ENCODE measurements around the gene EIF4G3.
"Not testable (repeated sequence)": the region's sequence is repeated elsewhere in the genome, so short reads cannot be mapped to it uniquely, and the experiment has no call there.

Gene EIF4G3

GRCh38 chr1:21065851-21066250 is 110.8 kb downstream of the EIF4G3 start:
- no peak for DNase-seq

- no peak for DNase-seq
Measured at GRCh38 chr1:21064057-21064456, 112.6 kb downstream of the EIF4G3 start.

- DNase-seq, result no peak
Measured at GRCh38 chr1:21060523-21060922, 116.2 kb downstream of the EIF4G3 start.

GRCh38 chr1:21059021-21059420 is 117.7 kb downstream of the EIF4G3 start:
- no peak for DNase-seq

- DNase-seq, result no peak
Measured at GRCh38 chr1:21058035-21058793, 118.5 kb downstream of the EIF4G3 start.

- DNase-seq, result not testable (repeated sequence)
Measured at GRCh38 chr1:21053189-21053928, 123.3 kb downstream of the EIF4G3 start.

GRCh38 chr1:21052034-21052433 is 124.7 kb downstream of the EIF4G3 start:
- DNase-seq, result no peak

- no peak for DNase-seq
Measured at GRCh38 chr1:21051177-21051825, 125.4 kb downstream of the EIF4G3 start.

- no peak for DNase-seq
Measured at GRCh38 chr1:21050031-21050430, 126.7 kb downstream of the EIF4G3 start.

- DNase-seq, result no peak
Measured at GRCh38 chr1:21048462-21048861, 128.2 kb downstream of the EIF4G3 start.

- DNase-seq, result no peak
Measured at GRCh38 chr1:21046132-21046531, 130.6 kb downstream of the EIF4G3 start.

GRCh38 chr1:21045351-21045750 is 131.3 kb downstream of the EIF4G3 start:
- no peak for DNase-seq

GRCh38 chr1:21042929-21043605 is 133.6 kb downstream of the EIF4G3 start:
- DNase-seq, result no peak

- DNase-seq, result no peak
Measured at GRCh38 chr1:21041541-21041940, 135.2 kb downstream of the EIF4G3 start.

GRCh38 chr1:21037091-21037490 is 139.6 kb downstream of the EIF4G3 start:
- DNase-seq, result no peak

- no peak for DNase-seq
Measured at GRCh38 chr1:21035794-21036193, 140.9 kb downstream of the EIF4G3 start.

GRCh38 chr1:21034725-21035628 is 141.7 kb downstream of the EIF4G3 start:
- no peak for DNase-seq

- no peak for DNase-seq
Measured at GRCh38 chr1:21032741-21033140, 144.0 kb downstream of the EIF4G3 start.

GRCh38 chr1:21030181-21030580 is 146.5 kb downstream of the EIF4G3 start:
- DNase-seq, result no peak

GRCh38 chr1:21028520-21029145 is 148.1 kb downstream of the EIF4G3 start:
- DNase-seq, result no peak

GRCh38 chr1:21027805-21028204 is 148.9 kb downstream of the EIF4G3 start:
- DNase-seq, result no peak

- DNase-seq, result no peak
Measured at GRCh38 chr1:21024918-21025317, 151.8 kb downstream of the EIF4G3 start.

Data from NCI-H1930 (cell line).